Endothelial cell of umbilical vein (primary cell): ENCODE measurements around the gene TMEM270. TPM values are rescaled to one million over a fixed set of nuclear protein-coding genes. Genes with fewer than 3 reads are reported as not detected.

ENCODE experiments used
- BruUV-seq: library from RNA; stranded (reverse); fragments of 400-500 nt; replicated peaks from 2 replicates; lab custom pipeline; 2021; lab: Mats Ljungman, UMichigan
- CTCF ChIA-PET: fragments of 300-600, 350-600 bp; sonication (Branson Sonifier 250); formaldehyde crosslinking; loops from one replicate; lab custom pipeline; 2021; ENCODE audit warnings: antibody characterized with exemption, inconsistent platforms; lab: Charles Lee
- POLR2A ChIA-PET: fragments of 300-600, 350-600 bp; sonication (Branson Sonifier 250); formaldehyde crosslinking; loops from one replicate; lab custom pipeline; 2021; ENCODE audit warnings: antibody characterized with exemption, inconsistent platforms; lab: Charles Lee
- DNase-seq: peaks from one replicate; pipeline ENCODE4 v3.0.0-alpha.2; 2011; ENCODE audit warnings: low read depth, low spot score
- FAIRE-seq: peaks from 2 replicates; lab custom pipeline; 2011; peaks lifted over from hg19 to GRCh38; lab: Jason Lieb, UNC
- H2AFZ ChIP-seq: 2 replicates; pipeline ENCODE4 v1.6.0; 2012; ENCODE audit warnings: low read depth, low read length, control low read depth, inconsistent platforms
- H3K27ac ChIP-seq: 2 replicates; pipeline ENCODE4 v1.5.1; 2011; ENCODE audit warnings: low read depth, mild to moderate bottlenecking, control low read depth, low read length, moderate library complexity; ENCODE audit not compliant: insufficient read depth
- H3K27me3 ChIP-seq, 2 experiments: 2 replicates each; pipeline versions ENCODE4 v1.6.0 to v1.6.1; 2011; ENCODE audit warnings: low read length in 2 of 2, mixed read lengths in 1 of 2; ENCODE audit not compliant: control insufficient read depth in 2 of 2, insufficient read depth in 2 of 2
- H3K36me3 ChIP-seq, 2 experiments: 2 replicates in 1 of 2; 3 replicates in 1 of 2; pipeline ENCODE4 v1.5.1; 2011; ENCODE audit warnings: low read length in 2 of 2, mild to moderate bottlenecking in 1 of 2, moderate library complexity in 1 of 2; ENCODE audit not compliant: control insufficient read depth in 2 of 2, insufficient read depth in 2 of 2; ENCODE audit errors: extremely low read depth in 1 of 2
- H3K4me1 ChIP-seq: 3 replicates; pipeline ENCODE4 v1.5.1; 2011; ENCODE audit warnings: mild to moderate bottlenecking, low read length; ENCODE audit not compliant: control insufficient read depth, insufficient read depth; ENCODE audit errors: extremely low read depth
- H3K4me2 ChIP-seq: 2 replicates; pipeline ENCODE4 v1.6.1; 2011; ENCODE audit warnings: low read length, control low read depth, mixed read lengths; ENCODE audit not compliant: insufficient read depth
- H3K4me3 ChIP-seq, 3 experiments: fragments of 200-600 bp in 1 of 3; sonication (generic), shearing (Covaris generic) in 1 of 3; replicated peaks in 1 of 3; 2 replicates each; pipeline ENCODE4 v1.5.1; 2011 to 2016; ENCODE audit warnings: control low read depth in 3 of 3, low read length in 3 of 3, mild to moderate bottlenecking in 2 of 3, inconsistent platforms in 1 of 3, low read depth in 1 of 3, moderate library complexity in 1 of 3; ENCODE audit not compliant: insufficient read depth in 1 of 3
- H3K79me2 ChIP-seq: 2 replicates; pipeline ENCODE4 v1.6.0; 2012; ENCODE audit warnings: low read length, inconsistent platforms; ENCODE audit not compliant: control insufficient read depth, insufficient read depth
- H3K9ac ChIP-seq: replicated peaks from 2 replicates; pipeline ENCODE3; 2011; ENCODE audit warnings: low read length, control low read depth; ENCODE audit not compliant: insufficient read depth; ENCODE audit errors: extremely low read depth
- H3K9me1 ChIP-seq: replicated peaks from 3 replicates; pipeline ENCODE4 v1.6.0; 2011; ENCODE audit warnings: mild to moderate bottlenecking, low read length; ENCODE audit not compliant: control insufficient read depth, insufficient read depth; ENCODE audit errors: extremely low read depth
- H3K9me3 ChIP-seq: replicated peaks from 2 replicates; pipeline ENCODE4 v1.5.1; 2012; ENCODE audit warnings: low read length, inconsistent platforms; ENCODE audit not compliant: control insufficient read depth, insufficient read depth
- H4K20me1 ChIP-seq: replicated peaks from 2 replicates; pipeline ENCODE3; 2011; ENCODE audit warnings: mild to moderate bottlenecking, low read length; ENCODE audit not compliant: control insufficient read depth, insufficient read depth; ENCODE audit errors: extremely low read depth
- EZH2 ChIP-seq: IDR thresholded peaks from 2 replicates; pipeline ENCODE4 v1.6.1; 2012; ENCODE audit warnings: borderline replicate concordance, low read depth, mild to moderate bottlenecking, moderate library complexity, low read length, inconsistent platforms; ENCODE audit not compliant: severe bottlenecking
- FOS ChIP-seq: IDR thresholded peaks from 2 replicates; pipeline ENCODE4 v1.6.1; 2011; ENCODE audit warnings: mild to moderate bottlenecking, low read length, moderate library complexity, borderline replicate concordance; ENCODE audit not compliant: insufficient read depth
- GATA2 ChIP-seq: IDR thresholded peaks from 2 replicates; pipeline ENCODE4 v1.7.0; 2011; ENCODE audit warnings: low read depth, mild to moderate bottlenecking, moderate library complexity, mixed read lengths, low read length; ENCODE audit not compliant: insufficient read length, insufficient read depth
- JUN ChIP-seq: IDR thresholded peaks from 2 replicates; pipeline ENCODE4 v1.6.1; 2011; ENCODE audit warnings: borderline replicate concordance, low read depth; ENCODE audit not compliant: insufficient read length, insufficient read depth
- MAX ChIP-seq: IDR thresholded peaks from 2 replicates; pipeline ENCODE4 v1.6.1; 2011; ENCODE audit not compliant: insufficient read depth, insufficient read length
- MYC ChIP-seq: IDR thresholded peaks from one replicate; pipeline ENCODE4 v1.6.1; 2011; ENCODE audit warnings: mild to moderate bottlenecking, low read depth, low read length
- POLR2A ChIP-seq: IDR thresholded peaks from 2 replicates; pipeline ENCODE4 v1.6.1; 2012; ENCODE audit warnings: low read depth, mild to moderate bottlenecking, control low read depth, low read length
- POLR2AphosphoS5 ChIP-seq: IDR thresholded peaks from 2 replicates; pipeline ENCODE4 v1.6.1; 2012; ENCODE audit warnings: low read depth, mild to moderate bottlenecking, control low read depth, low read length, moderate library complexity; ENCODE audit not compliant: insufficient read depth
- dilution Hi-C: fragments of 300-500 bp; cut with MboI; formaldehyde crosslinking; loops from one replicate; pipeline ENCODE4 v1.15.0; 2019; ENCODE audit warnings: low sequenced_read_pairs; ENCODE audit not compliant: extremely low pct_ligation_motif_present
- intact Hi-C: fragments of 100-400 bp; cut with micrococcal nuclease; formaldehyde crosslinking; loops from one replicate; pipeline ENCODE4 v1.10.0; 2022
- polyA plus RNA-seq, 4 experiments: library from polyadenylated mRNA; depleted of rRNA in 3 of 4; stranded (reverse) in 3 of 4; unstranded in 1 of 4; fragments of >200 nt; gene quantifications; 2 replicates each; pipeline versions ENCODE4 v1.2.1 to v1.2.3, GENCODE V29; 2011 to 2012; ENCODE audit warnings: missing spikeins in 1 of 4
- total RNA-seq: library from RNA; stranded (reverse); gene quantifications from 2 replicates; pipeline ENCODE4 v1.2.3, GENCODE V29; 2021
- TF ChIP-seq, protein P1 (sequence below), 2 donors: IDR thresholded peaks; 1 replicate in 1 of 2; 2 replicates in 1 of 2; pipeline ENCODE4 v1.5.1; 2011; ENCODE audit warnings: low read length in 2 of 2, mild to moderate bottlenecking in 2 of 2, moderate library complexity in 2 of 2, control low read depth in 1 of 2, inconsistent platforms in 1 of 2, low read depth in 1 of 2; ENCODE audit not compliant: insufficient read depth in 1 of 2; ENCODE audit errors: extremely low read depth in 1 of 2

Gene TMEM270
- total and polyA plus RNA-seq, 2 donors (not counting 3 experiments of a cell fraction or from before 2014, with no cell fraction given) = not detected

DNA sequence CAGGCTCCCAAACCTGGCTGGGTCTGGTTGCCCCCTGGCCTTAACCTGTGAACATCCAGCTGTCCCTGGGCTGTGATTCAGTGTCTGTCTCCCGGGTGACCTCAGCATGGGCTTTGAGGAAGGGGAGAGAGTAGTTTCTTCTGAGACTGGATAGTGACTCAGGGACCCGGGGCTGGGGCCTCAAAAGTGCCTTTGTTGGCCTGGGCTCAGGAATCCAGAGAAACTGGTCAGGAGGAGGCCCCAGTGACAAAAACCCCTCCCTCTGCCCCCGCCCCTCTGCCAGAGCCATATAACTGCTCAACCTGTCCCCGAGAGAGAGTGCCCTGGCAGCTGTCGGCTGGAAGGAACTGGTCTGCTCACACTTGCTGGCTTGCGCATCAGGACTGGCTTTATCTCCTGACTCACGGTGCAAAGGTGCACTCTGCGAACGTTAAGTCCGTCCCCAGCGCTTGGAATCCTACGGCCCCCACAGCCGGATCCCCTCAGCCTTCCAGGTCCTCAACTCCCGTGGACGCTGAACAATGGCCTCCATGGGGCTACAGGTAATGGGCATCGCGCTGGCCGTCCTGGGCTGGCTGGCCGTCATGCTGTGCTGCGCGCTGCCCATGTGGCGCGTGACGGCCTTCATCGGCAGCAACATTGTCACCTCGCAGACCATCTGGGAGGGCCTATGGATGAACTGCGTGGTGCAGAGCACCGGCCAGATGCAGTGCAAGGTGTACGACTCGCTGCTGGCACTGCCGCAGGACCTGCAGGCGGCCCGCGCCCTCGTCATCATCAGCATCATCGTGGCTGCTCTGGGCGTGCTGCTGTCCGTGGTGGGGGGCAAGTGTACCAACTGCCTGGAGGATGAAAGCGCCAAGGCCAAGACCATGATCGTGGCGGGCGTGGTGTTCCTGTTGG, 30.0 kb upstream of the TMEM270 start, which contains the start of gene CLDN4:
Gene CLDN4, plus strand, starts transcription at position 316 of the 903 bp plus-strand sequence. Its CDS starts 206 bp downstream, at position 522.
- FAIRE-seq = no peak
- Histone ChIP-seq H3K4me2 (no peak within 1 kb of the TSS), H3K27ac (no peak within 1 kb of the TSS), H3K9ac (no peak within 1 kb of the TSS), H3K9me3 (no peaks in the 10 kb centered on the region), H3K4me1 (peaks cover 5% of the 10 kb centered on the region), H4K20me1 (no peaks in the 10 kb centered on the region), H3K79me2 (no peaks in the 10 kb centered on the region), H3K27me3 (no peaks in the 10 kb centered on the region), H3K9me1 (no peaks in the 10 kb centered on the region), H3K4me3 (no peak within 1 kb of the TSS), H2AFZ (no peak within 1 kb of the TSS), H3K36me3 (no peaks in the 10 kb centered on the region)
- DNase-seq = no peak
- TF ChIP-seq FOS = no peak
- POLR2A ChIA-PET = no interaction called here
- BruUV-seq = no TSS peak
- intact Hi-C loops (no loop called here), dilution Hi-C loops (no loop called here)
- CTCF ChIA-PET = no interaction called here

DNA sequence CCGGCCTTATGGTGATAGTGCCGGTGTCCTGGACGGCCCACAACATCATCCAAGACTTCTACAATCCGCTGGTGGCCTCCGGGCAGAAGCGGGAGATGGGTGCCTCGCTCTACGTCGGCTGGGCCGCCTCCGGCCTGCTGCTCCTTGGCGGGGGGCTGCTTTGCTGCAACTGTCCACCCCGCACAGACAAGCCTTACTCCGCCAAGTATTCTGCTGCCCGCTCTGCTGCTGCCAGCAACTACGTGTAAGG, 29.4 kb upstream of the TMEM270 start:
- Histone ChIP-seq H3K9me3 (no peaks in the 10 kb centered on the region), H3K9ac (no peak overlapping the region), H3K9me1 (no peaks in the 10 kb centered on the region), H3K4me3 (no peak overlapping the region), H3K4me1 (peaks cover 5% of the 10 kb centered on the region), H4K20me1 (no peaks in the 10 kb centered on the region), H2AFZ (no peak overlapping the region), H3K79me2 (no peaks in the 10 kb centered on the region), H3K27ac (no peak overlapping the region), H3K36me3 (no peaks in the 10 kb centered on the region), H3K4me2 (no peak overlapping the region), H3K27me3 (no peaks in the 10 kb centered on the region)
- TF ChIP-seq, protein P1, sequence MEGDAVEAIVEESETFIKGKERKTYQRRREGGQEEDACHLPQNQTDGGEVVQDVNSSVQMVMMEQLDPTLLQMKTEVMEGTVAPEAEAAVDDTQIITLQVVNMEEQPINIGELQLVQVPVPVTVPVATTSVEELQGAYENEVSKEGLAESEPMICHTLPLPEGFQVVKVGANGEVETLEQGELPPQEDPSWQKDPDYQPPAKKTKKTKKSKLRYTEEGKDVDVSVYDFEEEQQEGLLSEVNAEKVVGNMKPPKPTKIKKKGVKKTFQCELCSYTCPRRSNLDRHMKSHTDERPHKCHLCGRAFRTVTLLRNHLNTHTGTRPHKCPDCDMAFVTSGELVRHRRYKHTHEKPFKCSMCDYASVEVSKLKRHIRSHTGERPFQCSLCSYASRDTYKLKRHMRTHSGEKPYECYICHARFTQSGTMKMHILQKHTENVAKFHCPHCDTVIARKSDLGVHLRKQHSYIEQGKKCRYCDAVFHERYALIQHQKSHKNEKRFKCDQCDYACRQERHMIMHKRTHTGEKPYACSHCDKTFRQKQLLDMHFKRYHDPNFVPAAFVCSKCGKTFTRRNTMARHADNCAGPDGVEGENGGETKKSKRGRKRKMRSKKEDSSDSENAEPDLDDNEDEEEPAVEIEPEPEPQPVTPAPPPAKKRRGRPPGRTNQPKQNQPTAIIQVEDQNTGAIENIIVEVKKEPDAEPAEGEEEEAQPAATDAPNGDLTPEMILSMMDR (IDR thresholded peaks at IDR 0.05; ENCODE audit: extremely low read depth in 1 of 2, insufficient read depth in 1 of 2, low read depth in 1 of 2, low read length in 2 of 2) = no peak
- no peak for TF ChIP-seq POLR2AphosphoS5
- no peak for TF ChIP-seq POLR2A
- no peak for TF ChIP-seq EZH2
- no peak for TF ChIP-seq MAX
- no peak for TF ChIP-seq MYC
- TF ChIP-seq FOS = no peak
- no peak for TF ChIP-seq GATA2
- no peak for TF ChIP-seq JUN
- ChIA-PET POLR2A (no interaction called here), CTCF (no interaction called here)
- no TSS peak for BruUV-seq
- intact Hi-C loops = no loop called here
- dilution Hi-C loops = no loop called here
- DNase-seq = no peak
- FAIRE-seq = no peak
